HepG2 (cell line): Measurements from ENCODE around the gene TBC1D1. TPM values are rescaled to one million over a fixed set of nuclear protein-coding genes. Genes with fewer than 3 reads are reported as not detected.

ENCODE experiments used
- ATAC-seq: fragments of 200-7000 bp; cut with Tn5 transposase; 3 replicates; pipeline ENCODE4 v1.9.1; 2020; ENCODE audit warnings: mild to moderate bottlenecking, moderate library complexity
- BruUV-seq: library from RNA; stranded (reverse); fragments of 400-500 nt; replicated peaks from 2 replicates; lab custom pipeline; 2021; lab: Mats Ljungman, UMichigan
- CTCF ChIA-PET: fragments of 300-600 bp; formaldehyde crosslinking; extraction: SDS; loops from one replicate; lab custom pipeline; 2021; ENCODE audit warnings: low total read pairs, inconsistent platforms, low intra/inter-chr PET ratio; lab: Yijun Ruan, JAX
- POLR2A ChIA-PET: fragments of 350-600 bp; sonication (Branson Sonifier 250); formaldehyde crosslinking; loops from one replicate; lab custom pipeline; 2020; ENCODE audit warnings: antibody characterized with exemption, inconsistent platforms; lab: Yijun Ruan, JAX
- DNase-seq: peaks from one replicate; pipeline ENCODE4 v3.0.0-alpha.2; 2015; ENCODE audit warnings: low spot score
- FAIRE-seq: peaks from 3 replicates; lab custom pipeline; 2011; peaks lifted over from hg19 to GRCh38; lab: Jason Lieb, UNC
- H2AFZ ChIP-seq: one replicate; pipeline ENCODE4 v1.6.1; 2011; ENCODE audit warnings: low read length, inconsistent platforms
- H3K27ac ChIP-seq: fragments of 300-600 bp; 3 replicates; pipeline ENCODE4 v1.8.0; 2011; ENCODE audit warnings: mixed run types, mild to moderate bottlenecking, mixed read lengths, low read length, inconsistent platforms; ENCODE audit not compliant: insufficient read depth; ENCODE audit errors: extremely low read length
- H3K27me3 ChIP-seq, 2 experiments: fragments of 200-600 bp in 1 of 2; 2 replicates in 1 of 2; 3 replicates in 1 of 2; pipeline versions ENCODE4 v1.6.0 to v1.8.0; 2011; ENCODE audit warnings: low read length in 2 of 2, mild to moderate bottlenecking in 2 of 2, moderate library complexity in 2 of 2, inconsistent platforms in 1 of 2; ENCODE audit not compliant: insufficient read depth in 2 of 2, control insufficient read depth in 1 of 2
- H3K36me3 ChIP-seq, 2 experiments: fragments of 200-600 bp in 1 of 2; replicated peaks in 1 of 2; 2 replicates in 1 of 2; 3 replicates in 1 of 2; pipeline versions ENCODE4 v1.5.1 to v1.8.0; 2011; ENCODE audit warnings: low read length in 2 of 2, inconsistent platforms in 1 of 2; ENCODE audit not compliant: insufficient read depth in 2 of 2, control insufficient read depth in 1 of 2
- H3K4me1 ChIP-seq: 2 replicates; pipeline ENCODE4 v1.5.1; 2012; ENCODE audit warnings: low read length, inconsistent platforms; ENCODE audit not compliant: insufficient read depth
- H3K4me2 ChIP-seq: 2 replicates; pipeline ENCODE4 v1.6.0; 2011; ENCODE audit warnings: low read depth, low read length, inconsistent platforms
- H3K4me3 ChIP-seq, 3 experiments: fragments of 200-600 bp in 1 of 3; sonication (generic), shearing (Covaris generic) in 1 of 3; replicated peaks in 1 of 3; 2 replicates each; pipeline ENCODE4 v1.5.1; 2011 to 2016; ENCODE audit warnings: low read length in 3 of 3, inconsistent platforms in 2 of 3, low read depth in 2 of 3, mild to moderate bottlenecking in 2 of 3, control low read depth in 1 of 3, mixed read lengths in 1 of 3; ENCODE audit not compliant: insufficient read depth in 1 of 3
- H3K79me2 ChIP-seq: one replicate; pipeline ENCODE4 v1.6.1; 2011; ENCODE audit warnings: low read length, inconsistent platforms; ENCODE audit not compliant: insufficient read depth
- H3K9ac ChIP-seq: 2 replicates; pipeline ENCODE4 v1.6.0; 2011; ENCODE audit warnings: mild to moderate bottlenecking, low read depth, low read length, inconsistent platforms; ENCODE audit not compliant: insufficient read depth
- H3K9me3 ChIP-seq: 2 replicates; pipeline ENCODE4 v1.5.1; 2012; ENCODE audit warnings: mild to moderate bottlenecking, low read length
- H4K20me1 ChIP-seq: 2 replicates; pipeline ENCODE4 v1.6.0; 2011; ENCODE audit warnings: inconsistent platforms, mild to moderate bottlenecking, low read length, moderate library complexity; ENCODE audit not compliant: insufficient read depth
- CBFB ChIP-seq: sonication (generic); formaldehyde crosslinking; IDR thresholded peaks from 2 replicates; pipeline ENCODE4 v1.4.0; 2020; ENCODE audit warnings: missing genetic modification reagents
- GABPA ChIP-seq, 2 experiments: IDR thresholded peaks; 2 replicates each; pipeline ENCODE4 v1.6.1; 2011 to 2016; ENCODE audit warnings: low read depth in 2 of 2, low read length in 1 of 2, missing biosample characterization in 1 of 2, missing genetic modification characterization in 1 of 2
- PAX8 ChIP-seq: sonication (generic); formaldehyde crosslinking; IDR thresholded peaks from 2 replicates; pipeline ENCODE4 v1.8.0; 2022; ENCODE audit warnings: mild to moderate bottlenecking, missing genetic modification reagents, borderline replicate concordance
- PHF8 ChIP-seq: sonication (generic); formaldehyde crosslinking; IDR thresholded peaks from 2 replicates; pipeline ENCODE4 v1.5.0; 2020; ENCODE audit warnings: missing genetic modification reagents
- RNF2 ChIP-seq: fragments of 450-650 bp; conservative IDR thresholded peaks from 2 replicates; pipeline ENCODE4 v1.6.1; 2016; ENCODE audit warnings: low read depth
- ZBTB1 ChIP-seq: sonication (generic); formaldehyde crosslinking; IDR thresholded peaks from 2 replicates; pipeline ENCODE4 v1.4.0; 2020; ENCODE audit warnings: missing genetic modification reagents, borderline replicate concordance
- ZNF124 ChIP-seq: sonication (generic); formaldehyde crosslinking; IDR thresholded peaks from 2 replicates; pipeline ENCODE4 v1.4.0; 2020; ENCODE audit warnings: missing genetic modification reagents
- ZNF30 ChIP-seq: sonication (generic); formaldehyde crosslinking; IDR thresholded peaks from 2 replicates; pipeline ENCODE4 v1.5.0; 2020; ENCODE audit warnings: mild to moderate bottlenecking, missing genetic modification reagents
- ZNF337 ChIP-seq: sonication (generic); formaldehyde crosslinking; IDR thresholded peaks from 2 replicates; pipeline ENCODE4 v1.5.1; 2020; ENCODE audit warnings: missing genetic modification reagents, low read depth, mild to moderate bottlenecking, borderline replicate concordance
- ZNF543 ChIP-seq: sonication (generic); formaldehyde crosslinking; IDR thresholded peaks from 2 replicates; pipeline ENCODE4 v1.4.0; 2020; ENCODE audit warnings: mild to moderate bottlenecking, missing genetic modification reagents
- ZNF572 ChIP-seq: sonication (generic); formaldehyde crosslinking; IDR thresholded peaks from 2 replicates; pipeline ENCODE4 v1.5.1; 2020; ENCODE audit warnings: mild to moderate bottlenecking, missing genetic modification reagents
- ZNF619 ChIP-seq: sonication (generic); formaldehyde crosslinking; IDR thresholded peaks from 2 replicates; pipeline ENCODE4 v1.4.0; 2020; ENCODE audit warnings: mild to moderate bottlenecking, missing genetic modification reagents
- WGBS: methylation state at CpG from one replicate; pipeline ENCODE4 v1.1.6; 2017; ENCODE audit warnings: low lambda C conversion rate; 5-methylcytosine and 5-hydroxymethylcytosine counted together
- in situ Hi-C: cut with HindIII; loops from 2 replicates; pipeline ENCODE4 v1.10.0; 2017; ENCODE audit warnings: low pct_unique_long_range_greater_than_20kb; ENCODE audit not compliant: extremely low pct_ligation_motif_present
- intact Hi-C: fragments of 100-400 bp; cut with micrococcal nuclease; formaldehyde crosslinking; loops from one replicate; pipeline ENCODE4 v1.10.0; 2022; ENCODE audit not compliant: unreplicated experiment
- polyA plus RNA-seq, 8 experiments: library from polyadenylated mRNA; depleted of rRNA in 3 of 8; stranded (reverse) in 7 of 8; unstranded in 1 of 8; fragments of >200 nt; fragmentation: Illumina TruSeq in 4 of 8; extraction: Trizol in 4 of 8; gene quantifications; 2 replicates each; pipeline versions ENCODE4 v1.2.1 to v1.2.3, GENCODE V29; 2011 to 2016; ENCODE audit warnings: low read depth in 4 of 8, missing spikeins in 1 of 8, mixed read lengths in 1 of 8; ENCODE audit not compliant: insufficient read depth in 1 of 8
- total RNA-seq, 5 experiments: library from RNA; depleted of rRNA; stranded (reverse); fragments of >200 nt; fragmentation: Illumina TruSeq; extraction: Trizol; gene quantifications; 2 replicates each; pipeline ENCODE4 v1.2.3, GENCODE V29; 2016; ENCODE audit warnings: low read depth in 1 of 5
- TF ChIP-seq, protein P1 (sequence below): IDR thresholded peaks from 2 replicates; pipeline ENCODE4 v1.6.1; 2016; ENCODE audit warnings: low read depth, borderline replicate concordance
- TF ChIP-seq, protein P2 (sequence below): sonication (generic); formaldehyde crosslinking; IDR thresholded peaks from 2 replicates; pipeline ENCODE4 v1.8.0; 2022; ENCODE audit warnings: low read depth, missing genetic modification reagents
- TF ChIP-seq, protein P3 (sequence below): sonication (generic); formaldehyde crosslinking; IDR thresholded peaks from 2 replicates; pipeline ENCODE4 v1.5.0; 2020; ENCODE audit warnings: missing genetic modification reagents
- TF ChIP-seq, protein P4 (sequence below): sonication (generic); formaldehyde crosslinking; IDR thresholded peaks from 2 replicates; pipeline ENCODE4 v1.4.0; 2020; ENCODE audit warnings: missing genetic modification reagents, borderline replicate concordance

TBC1D1 gene
- total and polyA plus RNA-seq, 2 of the 13 experiments (the other 11 are each of a cell fraction or from before 2014, with no cell fraction given): 37.3 to 62.8 TPM

DNA sequence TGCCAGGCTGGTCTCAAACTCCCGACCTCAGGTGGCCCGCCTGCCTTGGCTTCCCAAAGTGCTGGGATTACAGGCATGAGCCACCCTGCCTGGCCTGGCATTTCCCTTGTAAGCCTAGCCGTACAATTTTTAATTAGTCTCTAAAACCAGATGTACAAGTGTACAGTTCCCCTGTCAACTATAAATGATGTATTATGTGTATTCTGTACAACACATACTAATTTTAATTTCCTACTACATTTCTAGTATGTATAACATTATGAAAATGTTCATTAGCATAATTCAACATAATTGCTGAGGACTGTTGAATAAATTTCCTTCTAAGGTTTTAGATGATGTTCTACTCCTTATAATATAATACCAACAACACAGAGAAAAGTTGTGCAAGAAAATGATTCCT lies 27.8 kb downstream of the TBC1D1 start (continued):
- TF ChIP-seq, protein P1, sequence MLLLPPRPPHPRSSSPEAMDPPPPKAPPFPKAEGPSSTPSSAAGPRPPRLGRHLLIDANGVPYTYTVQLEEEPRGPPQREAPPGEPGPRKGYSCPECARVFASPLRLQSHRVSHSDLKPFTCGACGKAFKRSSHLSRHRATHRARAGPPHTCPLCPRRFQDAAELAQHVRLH (CRISPR knock-in tag): no peak
- TF ChIP-seq ZNF572 (no peak), PHF8 (CRISPR knock-in tag) (no peak), CBFB (no peak)

DNA sequence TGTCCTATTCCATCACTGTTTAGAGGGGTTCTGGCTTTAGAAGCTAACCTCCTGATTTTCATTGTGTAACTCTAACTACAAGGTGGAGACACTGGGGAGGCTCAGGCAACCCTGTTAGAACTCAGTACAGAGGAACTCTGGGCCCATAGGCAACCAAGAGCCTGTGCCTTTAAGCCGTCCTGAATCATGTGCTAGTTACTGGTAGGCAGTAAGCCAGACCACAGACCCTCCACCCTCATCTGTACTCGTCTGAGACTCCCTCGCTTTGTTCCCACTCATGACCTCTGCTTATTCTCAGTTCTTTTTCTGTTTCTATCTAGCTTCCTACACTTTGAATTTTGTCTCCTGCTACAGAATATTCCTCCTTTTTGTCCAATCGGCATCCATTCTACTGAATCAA lies 31.4 kb downstream of the TBC1D1 start:
- no peak; the same call in 2 of the 3 replicates for ATAC-seq
- H3K9me3 ChIP-seq: no peaks in the 10 kb centered on the region
- peaks cover 0 to 13% of the 10 kb centered on the region in 2 experiments; a peak in 2 of 5 replicates for H3K27me3 ChIP-seq
- H2AFZ ChIP-seq: no peak overlapping the region
- H3K27ac ChIP-seq: no peak overlapping the region
- H3K4me3 ChIP-seq: no peak overlapping the region
- intact Hi-C loops (no loop called here), in situ Hi-C loops (no loop called here)
- H3K4me2 ChIP-seq: no peak overlapping the region
- ChIA-PET POLR2A (no interaction called here), CTCF (no interaction called here)
- no peak for FAIRE-seq
- H4K20me1 ChIP-seq: no peaks in the 10 kb centered on the region
- no peaks in the 10 kb centered on the region for H3K36me3 ChIP-seq
- no peaks in the 10 kb centered on the region for H3K4me1 ChIP-seq
- BruUV-seq: no TSS peak
- DNase-seq: no peak
- TF ChIP-seq ZBTB1 (CRISPR knock-in tag) (no peak), PAX8 (CRISPR knock-in tag) (no peak), ZNF337 (CRISPR knock-in tag) (no peak), ZNF30 (CRISPR knock-in tag) (no peak), GABPA (IDR thresholded peaks at IDR 0.05; ENCODE audit: low read depth, low read length) (no peak), GABPA (CRISPR knock-in tag; IDR thresholded peaks at IDR 0.05; ENCODE audit: low read depth) (no peak), RNF2 (no peak), ZNF543 (CRISPR knock-in tag) (no peak), ZNF124 (CRISPR knock-in tag) (no peak), ZNF619 (CRISPR knock-in tag) (no peak)
- TF ChIP-seq, protein P2, sequence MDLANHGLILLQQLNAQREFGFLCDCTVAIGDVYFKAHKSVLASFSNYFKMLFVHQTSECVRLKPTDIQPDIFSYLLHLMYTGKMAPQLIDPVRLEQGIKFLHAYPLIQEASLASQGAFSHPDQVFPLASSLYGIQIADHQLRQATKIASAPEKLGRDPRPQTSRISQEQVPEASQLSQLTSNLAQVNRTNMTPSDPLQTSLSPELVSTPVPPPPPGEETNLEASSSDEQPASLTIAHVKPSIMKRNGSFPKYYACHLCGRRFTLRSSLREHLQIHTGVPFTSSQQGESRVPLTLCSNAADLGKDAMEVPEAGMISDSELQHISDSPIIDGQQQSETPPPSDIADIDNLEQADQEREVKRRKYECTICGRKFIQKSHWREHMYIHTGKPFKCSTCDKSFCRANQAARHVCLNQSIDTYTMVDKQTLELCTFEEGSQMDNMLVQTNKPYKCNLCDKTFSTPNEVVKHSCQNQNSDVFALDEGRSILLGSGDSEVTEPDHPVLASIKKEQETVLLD (CRISPR knock-in tag): no peak
- TF ChIP-seq, protein P3, sequence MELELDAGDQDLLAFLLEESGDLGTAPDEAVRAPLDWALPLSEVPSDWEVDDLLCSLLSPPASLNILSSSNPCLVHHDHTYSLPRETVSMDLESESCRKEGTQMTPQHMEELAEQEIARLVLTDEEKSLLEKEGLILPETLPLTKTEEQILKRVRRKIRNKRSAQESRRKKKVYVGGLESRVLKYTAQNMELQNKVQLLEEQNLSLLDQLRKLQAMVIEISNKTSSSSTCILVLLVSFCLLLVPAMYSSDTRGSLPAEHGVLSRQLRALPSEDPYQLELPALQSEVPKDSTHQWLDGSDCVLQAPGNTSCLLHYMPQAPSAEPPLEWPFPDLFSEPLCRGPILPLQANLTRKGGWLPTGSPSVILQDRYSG: no peak
- TF ChIP-seq, protein P4, sequence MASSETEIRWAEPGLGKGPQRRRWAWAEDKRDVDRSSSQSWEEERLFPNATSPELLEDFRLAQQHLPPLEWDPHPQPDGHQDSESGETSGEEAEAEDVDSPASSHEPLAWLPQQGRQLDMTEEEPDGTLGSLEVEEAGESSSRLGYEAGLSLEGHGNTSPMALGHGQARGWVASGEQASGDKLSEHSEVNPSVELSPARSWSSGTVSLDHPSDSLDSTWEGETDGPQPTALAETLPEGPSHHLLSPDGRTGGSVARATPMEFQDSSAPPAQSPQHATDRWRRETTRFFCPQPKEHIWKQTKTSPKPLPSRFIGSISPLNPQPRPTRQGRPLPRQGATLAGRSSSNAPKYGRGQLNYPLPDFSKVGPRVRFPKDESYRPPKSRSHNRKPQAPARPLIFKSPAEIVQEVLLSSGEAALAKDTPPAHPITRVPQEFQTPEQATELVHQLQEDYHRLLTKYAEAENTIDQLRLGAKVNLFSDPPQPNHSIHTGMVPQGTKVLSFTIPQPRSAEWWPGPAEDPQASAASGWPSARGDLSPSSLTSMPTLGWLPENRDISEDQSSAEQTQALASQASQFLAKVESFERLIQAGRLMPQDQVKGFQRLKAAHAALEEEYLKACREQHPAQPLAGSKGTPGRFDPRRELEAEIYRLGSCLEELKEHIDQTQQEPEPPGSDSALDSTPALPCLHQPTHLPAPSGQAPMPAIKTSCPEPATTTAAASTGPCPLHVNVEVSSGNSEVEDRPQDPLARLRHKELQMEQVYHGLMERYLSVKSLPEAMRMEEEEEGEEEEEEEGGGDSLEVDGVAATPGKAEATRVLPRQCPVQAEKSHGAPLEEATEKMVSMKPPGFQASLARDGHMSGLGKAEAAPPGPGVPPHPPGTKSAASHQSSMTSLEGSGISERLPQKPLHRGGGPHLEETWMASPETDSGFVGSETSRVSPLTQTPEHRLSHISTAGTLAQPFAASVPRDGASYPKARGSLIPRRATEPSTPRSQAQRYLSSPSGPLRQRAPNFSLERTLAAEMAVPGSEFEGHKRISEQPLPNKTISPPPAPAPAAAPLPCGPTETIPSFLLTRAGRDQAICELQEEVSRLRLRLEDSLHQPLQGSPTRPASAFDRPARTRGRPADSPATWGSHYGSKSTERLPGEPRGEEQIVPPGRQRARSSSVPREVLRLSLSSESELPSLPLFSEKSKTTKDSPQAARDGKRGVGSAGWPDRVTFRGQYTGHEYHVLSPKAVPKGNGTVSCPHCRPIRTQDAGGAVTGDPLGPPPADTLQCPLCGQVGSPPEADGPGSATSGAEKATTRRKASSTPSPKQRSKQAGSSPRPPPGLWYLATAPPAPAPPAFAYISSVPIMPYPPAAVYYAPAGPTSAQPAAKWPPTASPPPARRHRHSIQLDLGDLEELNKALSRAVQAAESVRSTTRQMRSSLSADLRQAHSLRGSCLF (CRISPR knock-in tag): no peak
- H3K9ac ChIP-seq: no peak overlapping the region
- 14% methylated on average over 4 of the region's 4 CpGs for WGBS
- H3K79me2 ChIP-seq: no peaks in the 10 kb centered on the region
